Endodermal cell (in vitro differentiated cells): ENCODE measurements around the gene SLC4A1AP. TPM values are rescaled to one million over a fixed set of nuclear protein-coding genes. Genes with fewer than 3 reads are reported as not detected.

Source experiments
- DNase-seq: peaks from one replicate; pipeline ENCODE4 v3.0.0-alpha.2; 2017
- H3K27ac ChIP-seq: 2 replicates; pipeline ENCODE4 v1.5.1; 2013; ENCODE audit warnings: mild to moderate bottlenecking, low read depth, low read length, moderate library complexity
- H3K27me3 ChIP-seq: 2 replicates; pipeline ENCODE4 v1.6.1; 2013; ENCODE audit warnings: mild to moderate bottlenecking, low read length, moderate library complexity; ENCODE audit not compliant: insufficient read depth, control insufficient read depth, poor library complexity, severe bottlenecking
- H3K36me3 ChIP-seq: 2 replicates; pipeline ENCODE4 v1.7.0; 2013; ENCODE audit warnings: mild to moderate bottlenecking, low read length, moderate library complexity; ENCODE audit not compliant: control insufficient read depth, insufficient read depth
- H3K4me1 ChIP-seq: one replicate; pipeline ENCODE4 v1.7.0; 2013; ENCODE audit warnings: low read length; ENCODE audit not compliant: control insufficient read depth, insufficient read depth
- H3K4me3 ChIP-seq: 2 replicates; pipeline ENCODE4 v1.5.1; 2013; ENCODE audit warnings: mild to moderate bottlenecking, low read length, moderate library complexity
- H3K9ac ChIP-seq: 2 replicates; pipeline ENCODE4 v1.6.1; 2013; ENCODE audit warnings: mild to moderate bottlenecking, low read length, moderate library complexity; ENCODE audit not compliant: poor library complexity, severe bottlenecking; ENCODE audit errors: extremely low read depth
- H3K9me3 ChIP-seq: 2 replicates; pipeline ENCODE4 v1.6.1; 2013; ENCODE audit warnings: mild to moderate bottlenecking, low read length, moderate library complexity; ENCODE audit not compliant: control insufficient read depth
- H3K27ac Mint-ChIP-seq: 2 replicates; pipeline ENCODE4 v1.8.0; 2020; ENCODE audit warnings: mixed read lengths
- H3K27me3 Mint-ChIP-seq: 2 replicates; pipeline ENCODE4 v1.8.0; 2021; ENCODE audit warnings: mild to moderate bottlenecking, mixed read lengths; ENCODE audit not compliant: insufficient read depth
- H3K36me3 Mint-ChIP-seq: 2 replicates; pipeline ENCODE4 v1.8.0; 2020; ENCODE audit warnings: low read depth, mixed read lengths
- H3K4me1 Mint-ChIP-seq: 2 replicates; pipeline ENCODE4 v1.8.0; 2020; ENCODE audit warnings: mixed read lengths
- H3K4me3 Mint-ChIP-seq: 2 replicates; pipeline ENCODE4 v1.8.0; 2020; ENCODE audit warnings: mild to moderate bottlenecking, moderate library complexity, mixed read lengths
- H3K9me3 Mint-ChIP-seq: 2 replicates; pipeline ENCODE4 v1.8.0; 2020; ENCODE audit warnings: mild to moderate bottlenecking, mixed read lengths
- CTCF ChIP-seq: fragments of 200-600 bp; sonication (generic); conservative IDR thresholded peaks from 2 replicates; pipeline ENCODE4 v1.5.0; 2021; ENCODE audit warnings: antibody characterized with exemption, mild to moderate bottlenecking
- WGBS, 2 experiments: methylation state at CpG; one replicate each; pipeline versions ENCODE4 v1.1.5 to v1.1.7; 2013; ENCODE audit warnings: missing lambda C conversion rate in 2 of 2, mixed read lengths in 1 of 2; ENCODE audit not compliant: insufficient coverage in 1 of 2, insufficient read length in 1 of 2; 5-methylcytosine and 5-hydroxymethylcytosine counted together
- total RNA-seq, 2 donors: library from RNA; stranded (reverse); fragmentation: NEBNext Ultra II Directional in 1 of 2; extraction: Animal tissue kit (Norgen Biotek cat#: 25700) in 1 of 2; gene quantifications; 2 replicates in 1 of 2; 3 replicates in 1 of 2; pipeline ENCODE4 v1.2.1, GENCODE V29; 2021

SLC4A1AP gene
- total RNA-seq, 2 donors from 2014 or later = 24.7 to 24.9 TPM

DNA sequence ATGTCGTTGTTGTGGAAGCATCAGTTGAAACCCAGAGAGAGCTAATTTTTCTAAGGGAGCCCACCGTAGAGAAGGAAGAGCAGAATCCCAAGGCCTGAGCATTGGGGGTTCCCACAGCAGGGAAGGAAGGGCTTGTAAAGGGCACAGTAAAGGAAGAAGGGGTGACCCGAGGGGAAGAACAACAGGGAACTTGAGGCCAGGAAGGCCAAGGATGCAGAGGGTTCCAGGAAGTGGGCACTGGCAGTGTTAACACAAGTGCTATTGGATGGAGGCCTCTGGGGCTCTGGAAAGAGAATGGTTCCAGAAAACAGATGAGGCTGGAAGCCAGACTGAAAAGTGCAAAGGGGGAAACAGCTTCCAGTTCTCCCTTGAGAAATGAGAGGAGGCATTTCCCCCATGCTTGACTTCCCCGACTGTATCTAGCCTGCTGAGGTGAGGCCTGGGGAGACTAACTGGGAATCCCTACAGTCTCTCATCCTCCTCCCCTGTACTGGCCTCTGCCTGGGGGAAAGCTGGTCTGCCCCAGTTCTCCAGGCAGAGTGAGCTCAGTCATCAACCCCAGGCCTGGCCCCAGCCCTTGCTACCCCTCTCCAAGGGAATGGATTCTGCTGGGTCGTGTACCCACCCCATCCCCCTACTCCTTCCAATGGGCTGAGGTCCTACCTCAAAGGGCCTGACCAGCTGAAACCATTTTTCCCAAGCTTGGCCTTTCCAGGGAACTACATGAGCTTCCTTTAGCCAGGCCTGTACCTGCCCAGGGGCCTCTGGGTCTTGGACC is 64.6 kb downstream of the SLC4A1AP start:
- H3K36me3 ChIP-seq = no peaks in the 10 kb centered on the region
- H3K9me3 ChIP-seq = no peaks in the 10 kb centered on the region
- 86 to 94% methylated on average over 5 of the region's 5 CpGs for WGBS, 2 experiments
- H3K9ac ChIP-seq = no peak overlapping the region
- Mint-ChIP-seq H3K27ac (no peak overlapping the region), H3K36me3 (no peaks in the 10 kb centered on the region), H3K27me3 (peaks cover 3% of the 10 kb centered on the region), H3K4me1 (peaks cover 3% of the 10 kb centered on the region), H3K9me3 (no peaks in the 10 kb centered on the region), H3K4me3 (no peak overlapping the region)
- no peaks in the 10 kb centered on the region for H3K4me1 ChIP-seq
- no peak for DNase-seq
- H3K27ac ChIP-seq = no peak overlapping the region
- TF ChIP-seq CTCF = no peak
- H3K4me3 ChIP-seq = no peak overlapping the region
- H3K27me3 ChIP-seq = no peaks in the 10 kb centered on the region

GRCh38 chr2:27729198-27729597 is 65.5 kb downstream of the SLC4A1AP start:
- Mint-ChIP-seq H3K27me3 (peaks cover under 1% of the 10 kb centered on the region), H3K4me1 (no peaks in the 10 kb centered on the region), H3K27ac (no peak overlapping the region), H3K36me3 (no peaks in the 10 kb centered on the region), H3K4me3 (no peak overlapping the region), H3K9me3 (no peaks in the 10 kb centered on the region)
- Histone ChIP-seq H3K9ac (no peak overlapping the region), H3K27ac (no peak overlapping the region), H3K4me1 (no peaks in the 10 kb centered on the region), H3K4me3 (no peak overlapping the region), H3K36me3 (no peaks in the 10 kb centered on the region), H3K9me3 (no peaks in the 10 kb centered on the region), H3K27me3 (no peaks in the 10 kb centered on the region)
- no peak for DNase-seq
- no peak for TF ChIP-seq CTCF
- WGBS, 2 experiments = 75 to 83% methylated on average over 3 to 4 of the region's 4 CpGs

DNA sequence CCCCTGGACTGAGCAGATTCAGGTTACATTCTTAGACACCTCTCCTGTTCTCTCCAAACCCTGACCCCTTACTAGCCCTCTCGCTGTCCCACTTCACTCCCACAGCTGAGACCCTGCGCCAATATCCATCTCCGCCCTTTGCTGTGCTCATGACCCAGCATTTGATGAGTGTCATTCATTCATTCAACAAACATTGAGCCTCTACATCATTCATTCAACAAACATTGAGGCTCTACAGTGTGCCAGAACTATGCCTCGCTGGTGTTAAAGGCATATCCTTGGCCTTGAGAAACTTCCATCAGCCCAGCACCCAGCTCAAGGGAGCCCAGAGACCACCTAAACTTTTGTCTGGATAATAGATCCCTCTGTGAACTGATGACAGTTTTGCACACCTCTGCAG is 65.9 kb downstream of the SLC4A1AP start:
- Histone ChIP-seq H3K4me1 (no peaks in the 10 kb centered on the region), H3K9me3 (no peaks in the 10 kb centered on the region), H3K36me3 (no peaks in the 10 kb centered on the region), H3K9ac (no peak overlapping the region), H3K4me3 (no peak overlapping the region), H3K27me3 (no peaks in the 10 kb centered on the region), H3K27ac (no peak overlapping the region)
- Mint-ChIP-seq H3K27ac (no peak overlapping the region), H3K4me3 (no peak overlapping the region), H3K27me3 (peaks cover 3% of the 10 kb centered on the region), H3K9me3 (no peaks in the 10 kb centered on the region), H3K36me3 (no peaks in the 10 kb centered on the region), H3K4me1 (no peaks in the 10 kb centered on the region)
- WGBS, 2 experiments = 90 to 92% methylated on average over 3 to 4 of the region's 4 CpGs
- DNase-seq = no peak
- no peak for TF ChIP-seq CTCF
